Uterus (tissue), 2 donors: ENCODE results near the gene NEK10.

ENCODE experiments used
- POLR2A ChIP-seq, 2 donors: fragments of 450-650 bp; IDR thresholded peaks; one replicate each; pipeline ENCODE4 v1.6.1; 2016; ENCODE audit warnings: antibody characterized with exemption in 2 of 2, mild to moderate bottlenecking in 1 of 2, moderate library complexity in 1 of 2
- TF ChIP-seq, protein P1 (sequence below), 4 experiments: fragments of 200-600 bp in 2 of 4; fragments of 450-650 bp in 2 of 4; sonication (generic) in 2 of 4; IDR thresholded peaks; one replicate each; pipeline ENCODE4 v1.5.1; 2016 to 2019; ENCODE audit warnings: antibody characterized with exemption in 4 of 4, mild to moderate bottlenecking in 2 of 4, moderate library complexity in 1 of 4

- TF ChIP-seq, protein P1, sequence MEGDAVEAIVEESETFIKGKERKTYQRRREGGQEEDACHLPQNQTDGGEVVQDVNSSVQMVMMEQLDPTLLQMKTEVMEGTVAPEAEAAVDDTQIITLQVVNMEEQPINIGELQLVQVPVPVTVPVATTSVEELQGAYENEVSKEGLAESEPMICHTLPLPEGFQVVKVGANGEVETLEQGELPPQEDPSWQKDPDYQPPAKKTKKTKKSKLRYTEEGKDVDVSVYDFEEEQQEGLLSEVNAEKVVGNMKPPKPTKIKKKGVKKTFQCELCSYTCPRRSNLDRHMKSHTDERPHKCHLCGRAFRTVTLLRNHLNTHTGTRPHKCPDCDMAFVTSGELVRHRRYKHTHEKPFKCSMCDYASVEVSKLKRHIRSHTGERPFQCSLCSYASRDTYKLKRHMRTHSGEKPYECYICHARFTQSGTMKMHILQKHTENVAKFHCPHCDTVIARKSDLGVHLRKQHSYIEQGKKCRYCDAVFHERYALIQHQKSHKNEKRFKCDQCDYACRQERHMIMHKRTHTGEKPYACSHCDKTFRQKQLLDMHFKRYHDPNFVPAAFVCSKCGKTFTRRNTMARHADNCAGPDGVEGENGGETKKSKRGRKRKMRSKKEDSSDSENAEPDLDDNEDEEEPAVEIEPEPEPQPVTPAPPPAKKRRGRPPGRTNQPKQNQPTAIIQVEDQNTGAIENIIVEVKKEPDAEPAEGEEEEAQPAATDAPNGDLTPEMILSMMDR (IDR thresholded peaks at IDR 0.05) = no peak
- TF ChIP-seq POLR2A (IDR thresholded peaks at IDR 0.05) = no peak
Measured at GRCh38 chr3:27319847-27320526, 49.2 kb downstream of the NEK10 start.
